HG03342 (cell line): ENCODE data around the gene MBOAT7.

Experiments
- ATAC-seq: cut with Tn5 transposase; IDR thresholded peaks from one replicate; pipeline ENCODE4 v1.9.1; 2021; ENCODE audit warnings: mild to moderate bottlenecking, moderate library complexity; ENCODE audit not compliant: unreplicated experiment

Gene MBOAT7

GRCh38 chr19:54165222-54165621, 24.2 kb downstream of the MBOAT7 start:
- ATAC-seq: no peak

- ATAC-seq: no peak
Measured at GRCh38 chr19:54164369-54165068, 24.9 kb downstream of the MBOAT7 start.

- ATAC-seq: no peak
Measured at GRCh38 chr19:54162884-54163283, 26.5 kb downstream of the MBOAT7 start.

- ATAC-seq: no peak
Measured at GRCh38 chr19:54162241-54162805, 27.1 kb downstream of the MBOAT7 start.

- ATAC-seq: no peak
Measured at GRCh38 chr19:54160854-54161253, 28.5 kb downstream of the MBOAT7 start.

GRCh38 chr19:54160182-54160811, 29.1 kb downstream of the MBOAT7 start:
- peak; percentile 0 for ATAC-seq

GRCh38 chr19:54159352-54160181, 29.8 kb downstream of the MBOAT7 start, which contains the start of gene LENG1:
Gene LENG1 (minus strand): TSS chr19:54159721. CDS start chr19:54159695, 26 bp downstream.
- peak; percentile 89 for ATAC-seq

GRCh38 chr19:54158812-54159351, 30.5 kb downstream of the MBOAT7 start:
- ATAC-seq: no peak

GRCh38 chr19:54156953-54157352, 32.4 kb downstream of the MBOAT7 start:
- no peak for ATAC-seq

GRCh38 chr19:54156490-54156889, 32.9 kb downstream of the MBOAT7 start:
- no peak for ATAC-seq

GRCh38 chr19:54155694-54156093, 33.7 kb downstream of the MBOAT7 start:
- ATAC-seq: no peak

- no peak for ATAC-seq
Measured at GRCh38 chr19:54154603-54155345, 34.6 kb downstream of the MBOAT7 start.

GRCh38 chr19:54153731-54154326, 35.6 kb downstream of the MBOAT7 start:
- no peak for ATAC-seq

GRCh38 chr19:54152878-54153524, 36.4 kb downstream of the MBOAT7 start:
- ATAC-seq: no peak

GRCh38 chr19:54152267-54152666, 37.1 kb downstream of the MBOAT7 start:
- ATAC-seq: no peak

- ATAC-seq: no peak
Measured at GRCh38 chr19:54151362-54152035, 37.9 kb downstream of the MBOAT7 start.

- no peak for ATAC-seq
Measured at GRCh38 chr19:54149021-54149812, 40.2 kb downstream of the MBOAT7 start.

- no peak for ATAC-seq
Measured at GRCh38 chr19:54148158-54148557, 41.2 kb downstream of the MBOAT7 start.
